Endothelial cell of umbilical vein (primary cell): ENCODE results near the gene ABTB1. TPM values are rescaled to one million over a fixed set of nuclear protein-coding genes. Genes with fewer than 3 reads are reported as not detected.

Source experiments
- BruUV-seq: library from RNA; stranded (reverse); fragments of 400-500 nt; replicated peaks from 2 replicates; lab custom pipeline; 2021; lab: Mats Ljungman, UMichigan
- CTCF ChIA-PET: fragments of 300-600, 350-600 bp; sonication (Branson Sonifier 250); formaldehyde crosslinking; loops from one replicate; lab custom pipeline; 2021; ENCODE audit warnings: antibody characterized with exemption, inconsistent platforms; lab: Charles Lee
- POLR2A ChIA-PET: fragments of 300-600, 350-600 bp; sonication (Branson Sonifier 250); formaldehyde crosslinking; loops from one replicate; lab custom pipeline; 2021; ENCODE audit warnings: antibody characterized with exemption, inconsistent platforms; lab: Charles Lee
- DNase-seq: peaks from one replicate; pipeline ENCODE4 v3.0.0-alpha.2; 2011; ENCODE audit warnings: low read depth, low spot score
- FAIRE-seq: peaks from 2 replicates; lab custom pipeline; 2011; peaks lifted over from hg19 to GRCh38; lab: Jason Lieb, UNC
- H2AFZ ChIP-seq: 2 replicates; pipeline ENCODE4 v1.6.0; 2012; ENCODE audit warnings: low read depth, low read length, control low read depth, inconsistent platforms
- H3K27ac ChIP-seq: 2 replicates; pipeline ENCODE4 v1.5.1; 2011; ENCODE audit warnings: low read depth, mild to moderate bottlenecking, control low read depth, low read length, moderate library complexity; ENCODE audit not compliant: insufficient read depth
- H3K27me3 ChIP-seq, 2 experiments: 2 replicates each; pipeline versions ENCODE4 v1.6.0 to v1.6.1; 2011; ENCODE audit warnings: low read length in 2 of 2, mixed read lengths in 1 of 2; ENCODE audit not compliant: control insufficient read depth in 2 of 2, insufficient read depth in 2 of 2
- H3K36me3 ChIP-seq, 2 experiments: 2 replicates in 1 of 2; 3 replicates in 1 of 2; pipeline ENCODE4 v1.5.1; 2011; ENCODE audit warnings: low read length in 2 of 2, mild to moderate bottlenecking in 1 of 2, moderate library complexity in 1 of 2; ENCODE audit not compliant: control insufficient read depth in 2 of 2, insufficient read depth in 2 of 2; ENCODE audit errors: extremely low read depth in 1 of 2
- H3K4me1 ChIP-seq: 3 replicates; pipeline ENCODE4 v1.5.1; 2011; ENCODE audit warnings: mild to moderate bottlenecking, low read length; ENCODE audit not compliant: control insufficient read depth, insufficient read depth; ENCODE audit errors: extremely low read depth
- H3K4me2 ChIP-seq: 2 replicates; pipeline ENCODE4 v1.6.1; 2011; ENCODE audit warnings: low read length, control low read depth, mixed read lengths; ENCODE audit not compliant: insufficient read depth
- H3K4me3 ChIP-seq, 3 experiments: fragments of 200-600 bp in 1 of 3; sonication (generic), shearing (Covaris generic) in 1 of 3; replicated peaks in 1 of 3; 2 replicates each; pipeline ENCODE4 v1.5.1; 2011 to 2016; ENCODE audit warnings: control low read depth in 3 of 3, low read length in 3 of 3, mild to moderate bottlenecking in 2 of 3, inconsistent platforms in 1 of 3, low read depth in 1 of 3, moderate library complexity in 1 of 3; ENCODE audit not compliant: insufficient read depth in 1 of 3
- H3K79me2 ChIP-seq: 2 replicates; pipeline ENCODE4 v1.6.0; 2012; ENCODE audit warnings: low read length, inconsistent platforms; ENCODE audit not compliant: control insufficient read depth, insufficient read depth
- H3K9ac ChIP-seq: replicated peaks from 2 replicates; pipeline ENCODE3; 2011; ENCODE audit warnings: low read length, control low read depth; ENCODE audit not compliant: insufficient read depth; ENCODE audit errors: extremely low read depth
- H3K9me1 ChIP-seq: replicated peaks from 3 replicates; pipeline ENCODE4 v1.6.0; 2011; ENCODE audit warnings: mild to moderate bottlenecking, low read length; ENCODE audit not compliant: control insufficient read depth, insufficient read depth; ENCODE audit errors: extremely low read depth
- H3K9me3 ChIP-seq: replicated peaks from 2 replicates; pipeline ENCODE4 v1.5.1; 2012; ENCODE audit warnings: low read length, inconsistent platforms; ENCODE audit not compliant: control insufficient read depth, insufficient read depth
- H4K20me1 ChIP-seq: replicated peaks from 2 replicates; pipeline ENCODE3; 2011; ENCODE audit warnings: mild to moderate bottlenecking, low read length; ENCODE audit not compliant: control insufficient read depth, insufficient read depth; ENCODE audit errors: extremely low read depth
- CTCF ChIP-seq, 2 donors: IDR thresholded peaks; 1 replicate in 1 of 2; 2 replicates in 1 of 2; pipeline ENCODE4 v1.5.1; 2011; ENCODE audit warnings: low read length in 2 of 2, mild to moderate bottlenecking in 2 of 2, moderate library complexity in 2 of 2, control low read depth in 1 of 2, inconsistent platforms in 1 of 2, low read depth in 1 of 2; ENCODE audit not compliant: insufficient read depth in 1 of 2; ENCODE audit errors: extremely low read depth in 1 of 2
- GATA2 ChIP-seq: IDR thresholded peaks from 2 replicates; pipeline ENCODE4 v1.7.0; 2011; ENCODE audit warnings: low read depth, mild to moderate bottlenecking, moderate library complexity, mixed read lengths, low read length; ENCODE audit not compliant: insufficient read length, insufficient read depth
- MYC ChIP-seq: IDR thresholded peaks from one replicate; pipeline ENCODE4 v1.6.1; 2011; ENCODE audit warnings: mild to moderate bottlenecking, low read depth, low read length
- POLR2AphosphoS5 ChIP-seq: IDR thresholded peaks from 2 replicates; pipeline ENCODE4 v1.6.1; 2012; ENCODE audit warnings: low read depth, mild to moderate bottlenecking, control low read depth, low read length, moderate library complexity; ENCODE audit not compliant: insufficient read depth
- dilution Hi-C: fragments of 300-500 bp; cut with MboI; formaldehyde crosslinking; loops from one replicate; pipeline ENCODE4 v1.15.0; 2019; ENCODE audit warnings: low sequenced_read_pairs; ENCODE audit not compliant: extremely low pct_ligation_motif_present
- intact Hi-C: fragments of 100-400 bp; cut with micrococcal nuclease; formaldehyde crosslinking; loops from one replicate; pipeline ENCODE4 v1.10.0; 2022
- polyA plus RNA-seq, 4 experiments: library from polyadenylated mRNA; depleted of rRNA in 3 of 4; stranded (reverse) in 3 of 4; unstranded in 1 of 4; fragments of >200 nt; gene quantifications; 2 replicates each; pipeline versions ENCODE4 v1.2.1 to v1.2.3, GENCODE V29; 2011 to 2012; ENCODE audit warnings: missing spikeins in 1 of 4
- total RNA-seq: library from RNA; stranded (reverse); gene quantifications from 2 replicates; pipeline ENCODE4 v1.2.3, GENCODE V29; 2021

The ABTB1 gene
- total and polyA plus RNA-seq, 2 donors (not counting 3 experiments of a cell fraction or from before 2014, with no cell fraction given) = 15.2 to 25.1 TPM

- Histone ChIP-seq H3K36me3 (no peaks in the 10 kb centered on the region), H4K20me1 (no peaks in the 10 kb centered on the region), H3K9ac (no peak overlapping the region), H2AFZ (no peak overlapping the region), H3K4me3 (no peak overlapping the region), H3K4me2 (no peak overlapping the region), H3K9me3 (no peaks in the 10 kb centered on the region), H3K27me3 (no peaks in the 10 kb centered on the region), H3K4me1 (peaks cover 21% of the 10 kb centered on the region), H3K79me2 (no peaks in the 10 kb centered on the region), H3K9me1 (no peaks in the 10 kb centered on the region), H3K27ac (no peak overlapping the region)
- dilution Hi-C loops (no loop called here), intact Hi-C loops (no loop called here)
- no peak for FAIRE-seq
- BruUV-seq = no TSS peak
- POLR2A ChIA-PET = no interaction called here
- TF ChIP-seq CTCF (IDR thresholded peaks at IDR 0.05; ENCODE audit: extremely low read depth in 1 of 2, insufficient read depth in 1 of 2, low read depth in 1 of 2, low read length in 2 of 2) (no peak), GATA2 (no peak), MYC (no peak)
- DNase-seq = no peak
- CTCF ChIA-PET = no interaction called here
Measured at GRCh38 chr3:127711896-127712295, 39.1 kb downstream of the ABTB1 start.

GRCh38 chr3:127712461-127712860 lies 39.7 kb downstream of the ABTB1 start:
- Histone ChIP-seq H3K27ac (no peak overlapping the region), H3K79me2 (no peaks in the 10 kb centered on the region), H3K9ac (no peak overlapping the region), H2AFZ (no peak overlapping the region), H3K36me3 (no peaks in the 10 kb centered on the region), H3K9me1 (no peaks in the 10 kb centered on the region), H3K4me1 (peaks cover 21% of the 10 kb centered on the region), H4K20me1 (no peaks in the 10 kb centered on the region), H3K27me3 (no peaks in the 10 kb centered on the region), H3K9me3 (no peaks in the 10 kb centered on the region), H3K4me2 (no peak overlapping the region), H3K4me3 (no peak overlapping the region)
- no TSS peak for BruUV-seq
- intact Hi-C loops (no loop called here), dilution Hi-C loops (no loop called here)
- TF ChIP-seq POLR2AphosphoS5 = no peak
- DNase-seq (no peak), FAIRE-seq (no peak)
- ChIA-PET POLR2A (no interaction called here), CTCF (interaction anchor here (2.4 kb wide), 1 partner anchor 16 kb away, joined by 26 read pairs; no protein-coding TSS in a partner anchor)
